Pulmonary artery endothelial cell (primary cell): Measurements from ENCODE around the gene KRTAP10-12. TPM values are rescaled to one million over a fixed set of nuclear protein-coding genes. Genes with fewer than 3 reads are reported as not detected.
"Not testable (repeated sequence)": the region's sequence is repeated elsewhere in the genome, so short reads cannot be mapped to it uniquely, and the experiment has no call there.

ENCODE experiments used
- DNase-seq: peaks from one replicate; pipeline ENCODE4 v3.0.0-alpha.2; 2011; ENCODE audit warnings: low read depth, low spot score
- total RNA-seq: library from RNA; depleted of rRNA; stranded (reverse); fragments of >200 nt; gene quantifications from 2 replicates; pipeline ENCODE4 v1.2.3, GENCODE V29; 2014

KRTAP10-12 gene
- total RNA-seq = not detected in 2 replicates

GRCh38 chr21:44697172-44697810 is at the start of gene KRTAP10-12:
Gene KRTAP10-12 (plus strand): TSS chr21:44697172. CDS start chr21:44697202, 30 bp downstream.
- not testable (repeated sequence) for DNase-seq

- DNase-seq = no peak
These were observed 49.8 kb upstream of the KRTAP10-12 start for GRCh38 chr21:44647222-44647552.

GRCh38 chr21:44648557-44649311 is 48.2 kb upstream of the KRTAP10-12 start:
- DNase-seq = no peak

GRCh38 chr21:44649521-44650100 is 47.4 kb upstream of the KRTAP10-12 start:
- no peak for DNase-seq

GRCh38 chr21:44650265-44650972 is 46.6 kb upstream of the KRTAP10-12 start:
- no peak for DNase-seq

- DNase-seq = no peak
These were observed 45.8 kb upstream of the KRTAP10-12 start for GRCh38 chr21:44650973-44651675.

GRCh38 chr21:44653123-44653522 is 43.8 kb upstream of the KRTAP10-12 start:
- DNase-seq = no peak

- DNase-seq = no peak
These were observed 43.1 kb upstream of the KRTAP10-12 start for GRCh38 chr21:44653656-44654575.

- DNase-seq = no peak
These were observed 42.3 kb upstream of the KRTAP10-12 start, which contains the start of gene KRTAP12-4 for GRCh38 chr21:44654576-44655175. Gene KRTAP12-4 (minus strand): TSS chr21:44654659. CDS start chr21:44654614, 45 bp downstream.

GRCh38 chr21:44656868-44657267 is 40.1 kb upstream of the KRTAP10-12 start:
- no peak for DNase-seq

GRCh38 chr21:44657635-44658540 is 39.1 kb upstream of the KRTAP10-12 start, which contains the start of gene KRTAP12-3:
Gene KRTAP12-3 (plus strand): TSS chr21:44657932. CDS start chr21:44657980, 48 bp downstream.
- no peak for DNase-seq

GRCh38 chr21:44658541-44658910 is 38.4 kb upstream of the KRTAP10-12 start:
- no peak for DNase-seq

GRCh38 chr21:44658913-44659595 is 37.9 kb upstream of the KRTAP10-12 start:
- DNase-seq = no peak

- not testable (repeated sequence) for DNase-seq
These were observed 35.4 kb upstream of the KRTAP10-12 start for GRCh38 chr21:44661567-44661966.

- no peak for DNase-seq
These were observed 32.3 kb upstream of the KRTAP10-12 start for GRCh38 chr21:44664691-44665090.

GRCh38 chr21:44666401-44667320 is 30.3 kb upstream of the KRTAP10-12 start, which contains the start of gene KRTAP12-2:
Gene KRTAP12-2 (minus strand): TSS chr21:44666927. CDS start chr21:44666886, 41 bp downstream.
- DNase-seq = no peak

- no peak for DNase-seq
These were observed 29.4 kb upstream of the KRTAP10-12 start for GRCh38 chr21:44667612-44668011.
